ENCODE data around the gene C1QL4.
"Not testable (repeated sequence)": the region's sequence is repeated elsewhere in the genome, so short reads cannot be mapped to it uniquely, and the experiment has no call there.

C1QL4 gene

GRCh38 chr12:49336645-49337584, at the start of gene C1QL4:
TSS of gene C1QL4 (minus strand) at chr12:49337188. CDS start at chr12:49336477, 711 bp downstream.
- DNase-seq = peak; percentile 61

DNA sequence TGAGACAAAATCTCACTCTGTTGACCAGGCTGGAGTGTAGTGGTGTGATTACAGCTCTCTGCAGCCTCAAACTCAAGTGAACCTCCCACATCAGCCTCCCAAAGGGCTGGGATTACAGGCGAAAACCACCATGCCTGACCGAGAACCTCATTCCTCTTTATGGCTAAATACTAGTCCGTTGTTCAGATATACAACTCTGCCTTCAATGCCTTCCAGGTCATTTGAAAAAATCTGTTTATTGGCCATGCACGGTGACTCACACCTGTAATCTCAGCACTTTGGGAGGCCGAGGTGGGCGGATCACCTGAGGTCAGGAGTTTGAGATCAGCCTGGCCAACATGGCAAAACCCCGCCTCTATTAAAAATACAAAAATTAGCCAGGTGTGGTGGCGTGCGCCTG, 43.2 kb upstream of the C1QL4 start:
- DNase-seq = not testable (repeated sequence)

DNA sequence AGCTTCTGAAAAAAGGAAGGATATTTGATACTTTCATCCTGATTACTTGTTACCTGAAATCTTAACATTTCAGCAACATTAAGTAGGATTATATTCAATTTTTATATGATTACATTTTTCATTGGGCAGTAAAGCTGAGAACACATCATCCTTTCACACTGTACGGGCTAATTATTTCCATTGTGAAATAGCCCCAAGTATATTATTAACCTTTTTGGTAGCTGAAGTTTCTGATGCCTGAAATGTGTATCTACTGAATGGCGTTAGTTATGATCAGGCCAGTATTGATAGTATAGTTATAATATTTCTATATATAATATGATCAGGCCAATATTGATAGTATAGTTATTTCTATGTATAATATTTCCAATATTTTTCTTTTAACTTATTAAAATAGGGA, 40.4 kb upstream of the C1QL4 start:
- DNase-seq = no peak

GRCh38 chr12:49375406-49375805, 38.4 kb upstream of the C1QL4 start:
- no peak for DNase-seq

GRCh38 chr12:49370539-49370938, 33.6 kb upstream of the C1QL4 start:
- DNase-seq = no peak

- DNase-seq = peak; percentile 36
Measured at GRCh38 chr12:49369411-49370145, 32.6 kb upstream of the C1QL4 start.

- DNase-seq = no peak
Measured at GRCh38 chr12:49368240-49368600, 31.2 kb upstream of the C1QL4 start.

GRCh38 chr12:49367381-49368239, 30.6 kb upstream of the C1QL4 start, which contains the start of gene SPATS2:
TSS of gene SPATS2 (plus strand) at chr12:49367462. CDS start at chr12:49461013, 93,551 bp downstream.
- DNase-seq = no peak

DNA sequence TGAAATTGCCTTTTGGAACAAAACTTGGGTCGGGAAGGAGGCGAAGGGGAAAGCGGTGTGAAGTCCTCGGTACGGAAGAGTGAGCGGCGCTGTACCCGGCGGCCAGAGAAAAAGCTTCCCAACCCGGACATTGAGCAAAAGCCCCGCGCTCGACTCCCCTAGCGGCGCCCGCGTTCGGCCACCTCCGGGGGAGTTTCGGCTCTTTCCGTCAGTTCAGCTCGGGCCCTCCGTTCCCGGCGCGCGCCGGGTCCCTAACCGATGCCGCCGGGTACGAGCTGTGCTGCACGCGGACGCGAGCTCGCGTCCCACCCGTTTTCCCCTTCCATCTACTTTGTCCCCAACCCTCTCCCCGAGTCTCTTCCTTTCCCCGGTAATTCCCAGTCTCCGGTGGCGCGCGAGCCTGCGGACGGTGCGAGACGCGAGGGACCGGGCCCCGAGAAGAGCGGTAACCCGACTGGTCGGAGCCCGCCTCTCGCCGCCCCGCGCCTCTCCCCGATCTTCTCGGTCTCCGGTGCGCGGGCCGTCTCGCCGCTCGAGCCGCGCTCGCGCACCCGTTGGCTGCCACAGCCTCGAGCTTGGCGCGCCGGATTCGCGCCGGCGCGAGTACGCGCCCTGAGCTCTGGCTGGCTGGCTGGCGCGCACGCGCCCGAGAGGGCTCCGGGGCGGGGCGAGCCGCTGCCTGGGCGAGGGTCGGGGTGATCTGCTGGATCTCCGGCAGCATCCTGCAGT, 29.8 kb upstream of the C1QL4 start:
- DNase-seq = peak; percentile 95

- DNase-seq = no peak
Measured at GRCh38 chr12:49366096-49366651, 29.2 kb upstream of the C1QL4 start.

DNA sequence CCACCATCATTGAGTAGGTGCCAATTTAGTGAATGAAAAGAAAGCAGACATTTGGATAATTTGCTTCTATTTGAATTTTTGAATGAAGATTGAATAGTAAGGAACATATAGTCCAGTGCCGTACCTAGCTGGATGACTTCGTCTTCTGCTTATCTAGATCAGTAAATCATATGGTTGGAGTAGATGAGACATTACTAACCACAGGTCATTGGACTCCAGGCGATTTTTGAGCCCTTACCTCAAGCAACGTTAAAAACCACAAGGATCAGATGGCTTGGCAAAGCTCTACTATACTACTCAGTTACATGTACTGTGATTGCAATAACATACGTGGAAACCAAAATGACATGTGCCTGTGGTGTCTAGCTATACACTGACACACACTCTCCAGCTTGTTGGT, 28.6 kb upstream of the C1QL4 start:
- DNase-seq = peak; percentile 80

GRCh38 chr12:49364989-49365388, 28.0 kb upstream of the C1QL4 start:
- DNase-seq = peak; percentile 71

DNA sequence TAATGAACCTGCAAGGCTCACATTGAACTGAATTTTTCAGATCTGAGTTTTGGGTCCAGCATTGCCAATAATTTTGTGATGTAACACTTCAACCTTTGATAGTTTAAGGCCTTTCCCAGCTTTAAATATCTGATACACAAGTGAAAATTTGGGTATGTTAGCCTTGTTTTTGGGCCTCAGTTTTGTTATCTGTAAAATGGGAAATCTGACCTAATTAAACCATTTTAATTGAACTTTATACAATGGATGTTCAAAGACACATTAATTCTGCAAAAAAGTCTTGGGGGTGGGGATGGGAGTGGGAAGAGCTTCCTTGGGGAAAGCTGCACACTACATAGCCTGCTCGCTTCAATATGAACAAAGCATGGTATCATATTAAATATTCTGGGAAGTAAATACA, 25.1 kb upstream of the C1QL4 start:
- DNase-seq = no peak

- DNase-seq = no peak
Measured at GRCh38 chr12:49359671-49360070, 22.7 kb upstream of the C1QL4 start.

- peak; percentile 64 for DNase-seq
Measured at GRCh38 chr12:49358483-49359141, 21.6 kb upstream of the C1QL4 start.

DNA sequence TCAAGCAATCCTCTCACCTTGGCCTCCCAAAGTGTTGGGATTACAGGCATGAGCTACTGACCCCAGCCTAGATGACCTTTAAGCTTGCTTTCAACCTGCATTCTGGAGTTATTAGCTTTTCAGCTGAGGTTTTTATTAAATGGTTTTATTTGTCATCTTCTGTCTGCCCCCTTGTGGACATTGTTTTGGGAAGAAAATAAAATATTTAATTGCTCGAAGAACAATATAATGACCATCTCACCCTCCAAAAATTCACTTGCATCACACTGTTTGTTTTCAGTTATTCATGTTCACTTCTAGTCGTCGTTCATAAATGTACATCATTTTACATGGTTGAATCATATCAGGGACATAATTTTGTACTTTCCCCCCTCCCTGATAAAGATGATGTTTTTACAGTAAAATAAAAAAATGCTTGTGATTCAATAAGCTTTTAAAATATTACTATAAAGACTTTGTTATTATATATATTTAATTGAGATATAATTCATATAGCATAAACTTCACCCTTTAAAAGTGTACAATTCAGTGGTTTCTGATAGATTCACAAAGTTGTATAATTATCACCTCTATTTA, 20.2 kb upstream of the C1QL4 start:
- DNase-seq = peak; percentile 61

DNA sequence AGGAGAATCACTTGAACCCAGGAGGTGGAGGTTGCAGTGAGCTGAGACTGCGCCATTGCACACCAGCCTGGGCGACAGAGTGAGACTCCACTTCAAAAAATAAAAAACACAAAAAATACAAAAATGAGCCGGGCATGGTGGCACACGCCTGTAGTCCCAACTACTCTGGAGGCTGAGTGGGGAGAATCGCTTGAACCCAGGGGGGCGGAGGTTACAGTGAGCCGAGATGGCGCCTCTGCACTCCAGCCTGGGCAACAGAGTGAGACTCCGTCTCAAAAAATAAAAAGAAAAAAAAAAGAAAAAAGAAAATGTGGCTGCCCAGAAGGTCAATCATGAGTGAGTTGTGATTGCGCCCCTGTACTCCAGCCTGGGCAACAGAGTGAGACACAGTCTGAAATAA, 18.9 kb upstream of the C1QL4 start:
- no peak for DNase-seq

- DNase-seq = no peak
Measured at GRCh38 chr12:49352351-49352750, 15.4 kb upstream of the C1QL4 start.

DNA sequence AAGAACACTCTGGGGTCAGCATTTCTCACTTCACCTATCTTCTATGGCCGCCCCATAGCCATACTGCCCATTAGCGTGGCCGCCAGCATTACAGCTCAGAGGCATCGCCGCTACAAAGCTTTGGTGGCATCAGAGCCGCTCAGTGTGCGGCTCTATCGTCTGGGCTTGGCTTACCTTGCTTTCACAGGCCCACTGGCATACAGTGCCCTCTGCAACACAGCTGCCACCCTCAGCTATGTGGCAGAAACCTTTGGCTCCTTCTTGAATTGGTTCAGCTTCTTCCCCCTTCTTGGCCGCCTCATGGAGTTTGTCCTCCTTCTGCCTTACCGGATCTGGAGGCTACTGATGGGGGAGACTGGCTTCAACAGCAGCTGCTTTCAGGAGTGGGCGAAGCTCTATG, 12.3 kb upstream of the C1QL4 start:
- no peak for DNase-seq

- no peak for DNase-seq
Measured at GRCh38 chr12:49348781-49349180, 11.8 kb upstream of the C1QL4 start.
